Measurements from ENCODE around the gene ZNRF2. TPM values are rescaled to one million over a fixed set of nuclear protein-coding genes. Genes with fewer than 3 reads are reported as not detected.

ZNRF2 gene
- total RNA-seq, 1 donor from 2014 or later = 21.4 TPM

GRCh38 chr7:30253796-30254165, 30.6 kb upstream of the ZNRF2 start:
- no peak for TF ChIP-seq CTCF (IDR thresholded peaks at IDR 0.05)
- DNase-seq (no peak), ATAC-seq (ENCODE audit: low read depth) (no peak)
- ChIA-PET POLR2A (no interaction called here), CTCF (no interaction called here)
- H3K27me3 Mint-ChIP-seq = no peaks in the 10 kb centered on the region
- no peak overlapping the region for H3K27ac Mint-ChIP-seq
- no peaks in the 10 kb centered on the region for H3K36me3 Mint-ChIP-seq (ENCODE audit: low read depth)
- no peaks in the 10 kb centered on the region for H3K9me3 Mint-ChIP-seq
- no peak overlapping the region for H3K4me3 Mint-ChIP-seq
- no peaks in the 10 kb centered on the region for H3K4me1 Mint-ChIP-seq
- intact Hi-C loops (cut with micrococcal nuclease) = loop anchor here (10.0 kb wide), 1 partner anchor 769 kb away; no protein-coding TSS in a partner anchor

GRCh38 chr7:30254248-30254647, 30.1 kb upstream of the ZNRF2 start:
- ChIA-PET POLR2A (no interaction called here), CTCF (interaction anchor here (1.0 kb wide), 1 partner anchor 22 kb away, joined by 4 read pairs; no protein-coding TSS in a partner anchor)
- H3K27me3 Mint-ChIP-seq = no peaks in the 10 kb centered on the region
- no peaks in the 10 kb centered on the region for H3K9me3 Mint-ChIP-seq
- no peak for TF ChIP-seq CTCF (IDR thresholded peaks at IDR 0.05)
- no peaks in the 10 kb centered on the region for H3K4me1 Mint-ChIP-seq
- ATAC-seq (ENCODE audit: low read depth) (no peak), DNase-seq (no peak)
- no peak overlapping the region for H3K27ac Mint-ChIP-seq
- no peak overlapping the region for H3K4me3 Mint-ChIP-seq
- no peaks in the 10 kb centered on the region for H3K36me3 Mint-ChIP-seq (ENCODE audit: low read depth)
- intact Hi-C loops (cut with micrococcal nuclease) = loop anchor here (10.0 kb wide), 1 partner anchor 769 kb away; no protein-coding TSS in a partner anchor

GRCh38 chr7:30254717-30255063, 29.7 kb upstream of the ZNRF2 start:
- Mint-ChIP-seq H3K9me3 (no peaks in the 10 kb centered on the region), H3K27ac (no peak overlapping the region), H3K4me3 (no peak overlapping the region), H3K36me3 (ENCODE audit: low read depth) (no peaks in the 10 kb centered on the region), H3K4me1 (no peaks in the 10 kb centered on the region), H3K27me3 (no peaks in the 10 kb centered on the region)
- POLR2A ChIA-PET = interaction anchor here (0.6 kb wide), 1 partner anchor 16 kb away, joined by 3 read pairs; no protein-coding TSS in a partner anchor
- CTCF ChIA-PET = interaction anchor here (1.0 kb wide), 1 partner anchor 21 kb away, joined by 4 read pairs; no protein-coding TSS in a partner anchor
- intact Hi-C loops (cut with micrococcal nuclease) = loop anchor here (10.0 kb wide), 1 partner anchor 770 kb away; no protein-coding TSS in a partner anchor
- ATAC-seq (ENCODE audit: low read depth) (no peak), DNase-seq (no peak)
- no peak for TF ChIP-seq CTCF (IDR thresholded peaks at IDR 0.05)

GRCh38 chr7:30255064-30255769, 29.2 kb upstream of the ZNRF2 start:
- Mint-ChIP-seq H3K27ac (no peak overlapping the region), H3K4me1 (no peaks in the 10 kb centered on the region), H3K4me3 (no peak overlapping the region), H3K27me3 (no peaks in the 10 kb centered on the region), H3K36me3 (ENCODE audit: low read depth) (no peaks in the 10 kb centered on the region), H3K9me3 (no peaks in the 10 kb centered on the region)
- CTCF ChIA-PET = interaction anchor here (1.0 kb wide), 1 partner anchor 21 kb away, joined by 4 read pairs; no protein-coding TSS in a partner anchor
- intact Hi-C loops (cut with micrococcal nuclease) = loop anchor here (10.0 kb wide), 1 partner anchor 770 kb away; no protein-coding TSS in a partner anchor
- ATAC-seq (ENCODE audit: low read depth) (no peak), DNase-seq (no peak)
- TF ChIP-seq CTCF (IDR thresholded peaks at IDR 0.05) = no peak
- POLR2A ChIA-PET = interaction anchor here (0.6 kb wide), 1 partner anchor 17 kb away, joined by 3 read pairs; no protein-coding TSS in a partner anchor

GRCh38 chr7:30256349-30256858, 28.0 kb upstream of the ZNRF2 start:
- Mint-ChIP-seq H3K9me3 (no peaks in the 10 kb centered on the region), H3K4me1 (no peaks in the 10 kb centered on the region), H3K36me3 (ENCODE audit: low read depth) (no peaks in the 10 kb centered on the region), H3K4me3 (no peak overlapping the region), H3K27ac (no peak overlapping the region), H3K27me3 (no peaks in the 10 kb centered on the region)
- no peak for TF ChIP-seq CTCF (IDR thresholded peaks at IDR 0.05)
- ChIA-PET CTCF (no interaction called here), POLR2A (no interaction called here)
- intact Hi-C loops (cut with micrococcal nuclease) = loop anchor here (10.0 kb wide), 1 partner anchor 772 kb away; no protein-coding TSS in a partner anchor
- DNase-seq = no peak
- no peak for ATAC-seq (ENCODE audit: low read depth)
